HEK293 (cell line): ENCODE measurements around the gene THSD7B.

Experiments
- CTCF ChIA-PET: fragments of 350-600 bp; formaldehyde crosslinking; extraction: SDS; loops from one replicate; lab custom pipeline; 2021; ENCODE audit warnings: antibody characterized with exemption; lab: Yijun Ruan, JAX
- POLR2A ChIA-PET: fragments of 300-600 bp; formaldehyde crosslinking; extraction: SDS; loops from one replicate; lab custom pipeline; 2020; ENCODE audit warnings: antibody characterized with exemption, inconsistent platforms; lab: Yijun Ruan, JAX
- H3K27ac ChIP-seq: fragments of 200-500 bp; sonication (Bioruptor generic); 2 replicates; pipeline ENCODE4 v1.5.1; 2014; ENCODE audit warnings: low read depth, low read length, control low read depth, inconsistent platforms; ENCODE audit errors: extremely low read depth
- H3K36me3 ChIP-seq, 2 experiments: fragments of 200-500 bp in 1 of 2; sonication (Bioruptor generic) in 1 of 2; 1 replicate in 1 of 2; 2 replicates in 1 of 2; pipeline ENCODE4 v1.5.1; 2014 to 2017; ENCODE audit warnings: inconsistent platforms in 2 of 2, low read length in 2 of 2; ENCODE audit not compliant: control insufficient read depth in 2 of 2, insufficient read depth in 1 of 2
- H3K4me1 ChIP-seq: fragments of 200-500 bp; sonication (Bioruptor generic); 2 replicates; pipeline ENCODE4 v1.5.1; 2014; ENCODE audit warnings: mild to moderate bottlenecking, low read length, inconsistent platforms; ENCODE audit not compliant: control insufficient read depth, insufficient read depth
- H3K4me3 ChIP-seq: 2 replicates; pipeline ENCODE4 v1.5.1; 2011; ENCODE audit warnings: low read depth, mild to moderate bottlenecking, control low read depth, low read length, moderate library complexity
- H3K9me3 ChIP-seq: fragments of 200-500 bp; sonication (Bioruptor generic); 2 replicates; pipeline ENCODE4 v1.5.1; 2014; ENCODE audit warnings: low read depth, low read length, inconsistent platforms; ENCODE audit not compliant: control insufficient read depth, insufficient read depth
- BCL11A ChIP-seq: fragments of 450-650 bp; formaldehyde crosslinking; IDR thresholded peaks from 2 replicates; pipeline ENCODE4 v1.5.1; 2016; ENCODE audit warnings: low read depth, missing biosample characterization, missing genetic modification characterization
- KLF9 ChIP-seq: fragments of 450-650 bp; formaldehyde crosslinking; IDR thresholded peaks from 2 replicates; pipeline ENCODE4 v1.5.1; 2016; ENCODE audit warnings: missing biosample characterization, missing genetic modification characterization, low read depth
- PRDM2 ChIP-seq: fragments of 450-650 bp; formaldehyde crosslinking; IDR thresholded peaks from 2 replicates; pipeline ENCODE4 v1.5.1; 2016; ENCODE audit warnings: missing biosample characterization, missing genetic modification characterization, borderline replicate concordance
- SP7 ChIP-seq: fragments of 450-650 bp; formaldehyde crosslinking; IDR thresholded peaks from 2 replicates; pipeline ENCODE4 v1.5.1; 2016; ENCODE audit warnings: missing biosample characterization, missing genetic modification characterization
- ZBTB49 ChIP-seq: fragments of 450-650 bp; formaldehyde crosslinking; IDR thresholded peaks from 2 replicates; pipeline ENCODE4 v1.5.1; 2016; ENCODE audit warnings: missing biosample characterization, missing genetic modification characterization, low read depth
- ZEB2 ChIP-seq: fragments of 450-650 bp; formaldehyde crosslinking; IDR thresholded peaks from 2 replicates; pipeline ENCODE4 v1.5.1; 2016; ENCODE audit warnings: missing biosample characterization, missing genetic modification characterization
- ZFP41 ChIP-seq: fragments of 450-650 bp; formaldehyde crosslinking; IDR thresholded peaks from 2 replicates; pipeline ENCODE4 v1.5.1; 2016; ENCODE audit warnings: missing biosample characterization, missing genetic modification characterization, borderline replicate concordance
- ZNF133 ChIP-seq: fragments of 450-650 bp; formaldehyde crosslinking; IDR thresholded peaks from 2 replicates; pipeline ENCODE4 v1.5.1; 2016; ENCODE audit warnings: missing biosample characterization, missing genetic modification characterization
- ZNF19 ChIP-seq: fragments of 450-650 bp; formaldehyde crosslinking; IDR thresholded peaks from 2 replicates; pipeline ENCODE4; 2016; ENCODE audit warnings: missing biosample characterization, missing genetic modification characterization, low read depth
- ZNF23 ChIP-seq: fragments of 450-650 bp; formaldehyde crosslinking; IDR thresholded peaks from 2 replicates; pipeline ENCODE4 v1.5.1; 2016; ENCODE audit warnings: missing biosample characterization, missing genetic modification characterization, borderline replicate concordance
- ZNF292 ChIP-seq: fragments of 450-650 bp; formaldehyde crosslinking; IDR thresholded peaks from 2 replicates; pipeline ENCODE4 v1.5.1; 2016; ENCODE audit warnings: low read depth, missing biosample characterization, missing genetic modification characterization, borderline replicate concordance
- ZNF354C ChIP-seq: fragments of 450-650 bp; formaldehyde crosslinking; IDR thresholded peaks from 2 replicates; pipeline ENCODE4 v1.5.1; 2016; ENCODE audit warnings: missing biosample characterization, missing genetic modification characterization, low read depth, borderline replicate concordance
- ZNF416 ChIP-seq: fragments of 450-650 bp; formaldehyde crosslinking; IDR thresholded peaks from 2 replicates; pipeline ENCODE4 v1.5.1; 2016; ENCODE audit warnings: missing biosample characterization, missing genetic modification characterization
- ZNF48 ChIP-seq: fragments of 450-650 bp; formaldehyde crosslinking; IDR thresholded peaks from 2 replicates; pipeline ENCODE4 v1.5.1; 2016; ENCODE audit warnings: missing biosample characterization, missing genetic modification characterization
- ZNF555 ChIP-seq: fragments of 450-650 bp; formaldehyde crosslinking; conservative IDR thresholded peaks from 2 replicates; pipeline ENCODE4 v1.5.1; 2017; ENCODE audit warnings: missing biosample characterization, mild to moderate bottlenecking, missing genetic modification characterization, inconsistent platforms
- ZNF621 ChIP-seq: fragments of 450-650 bp; formaldehyde crosslinking; IDR thresholded peaks from 2 replicates; pipeline ENCODE4 v1.5.1; 2017; ENCODE audit warnings: missing biosample characterization, missing genetic modification characterization
- ZNF707 ChIP-seq: fragments of 450-650 bp; formaldehyde crosslinking; IDR thresholded peaks from 2 replicates; pipeline ENCODE4 v1.5.1; 2016; ENCODE audit warnings: missing biosample characterization, missing genetic modification characterization
- ZNF792 ChIP-seq: fragments of 450-650 bp; formaldehyde crosslinking; IDR thresholded peaks from 2 replicates; pipeline ENCODE4 v1.5.1; 2016; ENCODE audit warnings: missing biosample characterization, missing genetic modification characterization

Gene THSD7B

GRCh38 chr2:136787970-136788369, 22.6 kb downstream of the THSD7B start:
- ChIA-PET CTCF (no interaction called here), POLR2A (no interaction called here)
- Histone ChIP-seq H3K4me1 (no peaks in the 10 kb centered on the region), H3K4me3 (no peak overlapping the region), H3K9me3 (no peaks in the 10 kb centered on the region), H3K36me3 (no peaks in the 10 kb centered on the region), H3K27ac (no peak overlapping the region)
- no peak for TF ChIP-seq ZNF23
- no peak for TF ChIP-seq ZNF292 (tag by site-specific recombination)
- TF ChIP-seq ZBTB49, result no peak
- no peak for TF ChIP-seq ZFP41 (tag by site-specific recombination)
- no peak for TF ChIP-seq ZNF792 (tag by site-specific recombination)
- TF ChIP-seq ZNF416 (tag by site-specific recombination), result no peak
- no peak for TF ChIP-seq KLF9 (tag by site-specific recombination)
- TF ChIP-seq ZNF621 (tag by site-specific recombination), result no peak
- no peak for TF ChIP-seq ZNF354C (tag by site-specific recombination)
- TF ChIP-seq ZNF555 (tag by site-specific recombination), result no peak

- no peak overlapping the region for H3K27ac ChIP-seq
- no peaks in the 10 kb centered on the region for H3K36me3 ChIP-seq
- TF ChIP-seq PRDM2 (tag by site-specific recombination) (no peak), ZNF707 (tag by site-specific recombination) (no peak), ZEB2 (tag by site-specific recombination) (no peak), ZNF48 (no peak), BCL11A (tag by site-specific recombination) (no peak), ZNF133 (tag by site-specific recombination) (no peak), SP7 (tag by site-specific recombination) (no peak), ZNF19 (no peak)
- TF ChIP-seq, all 188 proteins: peak for 0
- POLR2A ChIA-PET, result no interaction called here
- CTCF ChIA-PET, result no interaction called here
- Histone ChIP-seq H3K4me1 (no peaks in the 10 kb centered on the region), H3K9me3 (no peaks in the 10 kb centered on the region), H3K4me3 (no peak overlapping the region)
Measured at GRCh38 chr2:136796339-136796738, 31.0 kb downstream of the THSD7B start.
